ENCODE data around the gene WNT8B.
A peak's percentile ranks its signal among the peaks of the same experiment; 100 is the strongest.

Gene WNT8B, protein sequence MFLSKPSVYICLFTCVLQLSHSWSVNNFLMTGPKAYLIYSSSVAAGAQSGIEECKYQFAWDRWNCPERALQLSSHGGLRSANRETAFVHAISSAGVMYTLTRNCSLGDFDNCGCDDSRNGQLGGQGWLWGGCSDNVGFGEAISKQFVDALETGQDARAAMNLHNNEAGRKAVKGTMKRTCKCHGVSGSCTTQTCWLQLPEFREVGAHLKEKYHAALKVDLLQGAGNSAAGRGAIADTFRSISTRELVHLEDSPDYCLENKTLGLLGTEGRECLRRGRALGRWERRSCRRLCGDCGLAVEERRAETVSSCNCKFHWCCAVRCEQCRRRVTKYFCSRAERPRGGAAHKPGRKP

DNA sequence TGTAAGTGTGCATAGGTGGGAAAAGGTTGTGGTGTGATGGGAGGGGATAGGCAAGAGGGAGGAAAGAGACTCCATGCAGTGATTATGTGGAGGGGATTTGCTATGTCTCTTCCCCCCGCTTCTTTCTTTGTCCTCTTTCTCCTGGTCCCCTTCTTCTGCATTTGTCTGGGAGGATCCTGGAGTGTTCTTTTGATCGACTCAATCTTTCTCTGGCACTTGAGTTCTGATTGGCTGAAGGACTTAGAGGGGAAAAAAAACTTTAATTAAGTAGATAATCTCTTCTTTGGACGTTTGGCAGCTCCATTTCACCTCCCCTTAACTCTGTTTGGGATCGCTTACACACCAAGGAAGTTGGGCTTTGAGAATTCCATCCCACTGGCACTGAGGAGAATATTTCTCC is at the start of gene WNT8B:
TSS of gene WNT8B (plus strand) at position 301 of the 400 bp plus-strand sequence. CDS start 160 bp downstream, outside the sequence.
- DNase-seq = no peak

DNA sequence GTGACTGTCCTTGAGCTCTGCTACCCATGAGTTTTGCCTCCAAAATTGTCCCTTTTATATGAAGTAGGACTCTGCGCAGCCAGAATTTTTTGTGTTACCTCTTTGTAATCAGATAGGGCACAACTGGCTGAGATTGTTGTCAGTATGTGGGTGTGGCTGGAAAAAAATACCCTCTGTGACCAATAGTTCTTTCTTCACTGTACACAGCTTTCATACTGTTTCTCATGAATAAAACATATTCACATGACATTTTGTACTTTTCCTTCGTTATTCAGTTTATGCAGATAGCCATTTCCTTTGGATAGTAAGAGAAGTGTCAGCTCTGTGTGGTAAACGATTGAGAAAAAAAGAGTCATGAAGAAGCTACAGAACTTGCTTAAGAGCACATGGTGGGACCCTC is 49.6 kb upstream of the WNT8B start:
- no peak for DNase-seq

DNA sequence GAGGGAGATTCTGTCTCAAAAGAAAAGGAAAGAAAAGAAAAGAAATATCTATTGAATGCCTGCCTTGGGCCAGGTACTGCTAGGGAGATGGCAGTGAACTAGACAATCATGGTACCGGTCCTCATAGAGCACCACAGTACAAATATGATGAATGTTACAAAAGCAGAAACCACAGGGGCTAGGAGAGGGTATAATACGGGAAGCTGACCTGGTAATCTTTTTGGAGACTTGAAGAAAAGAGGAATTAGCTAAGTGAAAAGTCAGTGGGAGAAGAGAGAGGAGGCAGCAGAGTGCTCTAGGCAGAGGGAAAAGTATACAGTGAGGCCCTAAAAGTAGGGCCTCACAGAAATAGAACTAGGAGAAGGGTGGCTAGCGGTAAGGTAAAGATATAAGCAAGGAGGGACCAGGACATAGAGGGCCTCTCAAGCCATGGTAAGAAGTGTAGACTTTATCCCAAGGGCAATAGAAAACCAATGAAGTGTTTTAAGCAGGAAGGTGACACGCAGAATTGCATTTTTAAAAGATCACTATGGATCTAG is 42.8 kb upstream of the WNT8B start:
- no peak for DNase-seq

DNA sequence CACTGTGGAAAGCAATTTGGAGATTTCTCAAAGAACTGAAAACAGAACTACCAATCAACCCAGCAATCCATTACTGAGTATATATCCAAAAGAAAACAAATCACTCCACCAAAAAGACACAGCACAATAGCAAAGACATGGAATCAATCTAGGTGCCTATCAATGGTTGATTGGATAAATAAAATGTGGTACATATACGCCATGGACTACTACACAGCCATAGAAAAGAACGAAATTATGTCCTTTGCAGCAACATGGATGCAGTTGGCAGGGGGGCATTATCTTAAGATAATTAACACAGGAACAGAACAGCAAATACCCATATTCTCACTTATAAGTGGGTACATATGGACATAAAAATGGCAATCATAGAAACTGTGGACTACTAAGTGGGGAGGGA is 35.4 kb upstream of the WNT8B start:
- DNase-seq = no peak

DNA sequence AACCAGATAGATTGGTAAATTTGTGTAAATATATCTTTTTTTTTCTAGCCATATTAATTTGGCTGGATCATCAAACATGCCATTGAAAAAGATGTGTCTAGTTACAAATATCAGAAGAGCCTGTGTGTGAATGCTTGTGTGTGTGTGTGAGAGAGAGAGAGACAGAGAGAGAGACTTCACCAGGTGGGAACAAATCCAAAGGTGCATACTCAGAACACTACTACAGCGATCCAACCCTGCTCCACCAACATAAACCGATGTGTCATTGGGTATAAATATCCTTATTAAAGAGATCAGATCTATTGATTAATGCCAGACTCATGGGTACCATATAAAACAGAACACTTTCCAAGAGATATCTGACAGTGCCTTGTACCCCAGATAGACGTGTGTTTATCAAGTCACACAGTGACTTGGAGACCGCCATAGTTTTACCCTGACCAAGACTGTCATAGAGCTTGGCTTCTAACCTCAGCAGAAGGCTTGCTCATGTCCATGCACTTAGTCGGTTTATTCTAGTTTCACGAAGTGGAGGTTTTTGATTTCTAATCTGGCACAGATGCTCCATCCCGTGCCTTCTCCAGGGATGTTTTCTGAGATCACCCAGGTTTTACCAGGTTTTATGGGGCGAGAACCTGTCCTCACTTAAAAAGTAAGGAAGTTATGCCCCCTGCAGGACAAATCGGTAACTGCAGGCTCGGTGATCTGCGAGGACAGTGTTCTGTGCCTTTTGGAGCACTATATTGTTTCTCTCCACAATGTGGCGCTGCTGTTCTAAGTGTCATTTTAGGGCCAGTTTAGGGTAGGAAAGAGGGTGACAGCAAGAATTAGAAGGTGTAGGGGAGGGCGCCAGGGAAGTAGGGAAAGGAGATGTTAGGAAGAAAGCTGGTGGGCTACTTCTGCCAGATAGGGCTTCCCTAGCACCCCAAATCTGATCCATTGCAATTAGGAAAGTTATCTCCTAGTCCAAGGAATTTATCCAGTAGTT is 29.3 kb upstream of the WNT8B start:
- DNase-seq = peak; percentile 87

DNA sequence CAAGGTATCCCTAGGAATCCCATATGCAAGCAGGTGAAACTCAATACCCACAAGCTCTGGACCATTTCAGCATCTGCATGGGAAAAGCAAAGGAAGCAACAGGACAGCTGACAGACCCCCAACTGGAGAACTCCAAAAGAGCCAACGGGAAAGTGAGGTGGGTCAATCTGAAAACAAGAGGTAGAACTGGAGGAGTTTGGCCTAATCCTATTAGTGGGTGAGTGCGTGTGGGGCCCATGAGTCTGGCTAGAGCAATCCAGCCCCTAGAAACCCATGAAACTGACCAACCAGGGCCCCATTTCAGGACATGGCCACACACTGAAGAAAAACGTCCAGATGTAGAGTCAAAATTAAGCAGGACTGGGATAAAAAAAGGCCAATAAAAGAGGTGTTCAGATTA is 26.6 kb upstream of the WNT8B start:
- DNase-seq = no peak

DNA sequence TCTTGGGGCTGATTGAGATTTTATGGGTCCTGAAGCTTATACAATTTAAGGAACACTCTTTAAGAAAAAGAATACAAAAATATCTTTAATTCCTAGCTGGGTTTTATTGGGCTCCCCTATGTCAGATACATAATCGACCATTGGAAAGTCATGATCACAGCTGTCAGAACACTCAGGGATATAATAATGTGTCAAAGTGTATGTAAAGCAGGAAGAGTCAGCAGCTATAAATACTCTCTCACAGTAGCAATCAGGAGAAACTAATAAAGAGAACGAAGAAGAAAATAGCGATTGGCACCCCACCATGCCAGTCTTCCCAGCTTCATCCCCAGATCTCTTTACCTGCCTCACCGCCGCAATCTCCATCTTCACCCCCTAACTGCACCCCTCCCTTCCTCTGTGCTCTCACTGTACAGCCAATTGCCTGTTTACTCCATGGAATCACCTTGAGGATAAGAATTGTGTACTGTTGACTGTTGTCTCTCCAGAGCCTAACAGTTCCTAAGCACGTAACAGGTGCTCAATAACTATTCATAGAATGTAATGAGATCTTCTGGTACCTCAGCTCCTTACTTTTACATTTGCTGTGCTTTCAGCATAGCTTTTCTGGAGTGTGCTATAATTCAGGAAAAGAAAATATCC is 24.0 kb upstream of the WNT8B start:
- DNase-seq = no peak

DNA sequence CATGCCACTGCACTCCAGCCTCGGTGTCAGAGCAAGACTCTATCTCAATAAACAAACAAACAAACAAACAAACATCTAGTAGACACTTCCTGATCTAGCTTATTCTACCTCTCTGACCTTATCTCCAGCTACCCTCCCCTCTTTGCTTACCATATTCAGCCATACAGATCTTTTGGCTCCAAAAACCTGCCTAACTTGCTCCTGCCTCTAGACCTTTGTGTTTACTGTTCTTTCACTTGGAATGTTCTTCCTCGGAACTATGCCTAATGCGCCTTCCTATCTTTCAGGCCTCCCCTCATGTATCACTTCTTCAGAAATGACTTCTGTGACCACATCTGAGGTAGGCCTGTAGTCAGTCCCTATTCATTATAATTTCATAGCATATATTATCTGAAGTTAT is 20.3 kb upstream of the WNT8B start:
- no peak for DNase-seq

DNA sequence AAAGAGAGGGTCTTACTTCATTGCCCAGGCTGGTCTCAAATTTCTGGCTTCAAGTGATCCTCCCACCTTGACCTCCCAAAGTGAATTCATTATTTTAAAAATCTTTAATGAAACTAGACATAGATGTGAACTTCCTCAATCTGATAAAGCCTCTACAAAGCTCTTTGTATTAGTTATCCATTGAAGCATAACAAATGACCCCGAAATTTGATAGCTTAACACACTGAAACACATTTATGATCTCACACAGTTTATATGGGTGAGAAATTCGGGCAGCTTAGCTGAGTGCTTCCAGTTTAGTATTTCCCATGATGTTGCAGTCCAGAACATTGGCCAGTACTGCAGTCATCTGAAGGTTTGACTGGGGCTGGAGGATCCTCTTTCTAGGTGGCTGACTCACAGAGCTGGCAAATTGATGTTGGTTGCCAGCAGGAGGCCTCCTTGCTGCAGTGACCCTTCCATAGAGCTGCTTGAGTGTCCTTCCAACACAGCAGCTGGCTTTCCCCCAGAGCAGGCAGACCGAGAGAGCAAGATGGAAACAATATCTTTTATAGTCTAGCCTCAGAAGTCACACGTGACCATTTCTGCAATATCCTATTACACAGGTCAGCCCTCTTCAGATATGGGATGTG is 16.6 kb upstream of the WNT8B start:
- no peak for DNase-seq

DNA sequence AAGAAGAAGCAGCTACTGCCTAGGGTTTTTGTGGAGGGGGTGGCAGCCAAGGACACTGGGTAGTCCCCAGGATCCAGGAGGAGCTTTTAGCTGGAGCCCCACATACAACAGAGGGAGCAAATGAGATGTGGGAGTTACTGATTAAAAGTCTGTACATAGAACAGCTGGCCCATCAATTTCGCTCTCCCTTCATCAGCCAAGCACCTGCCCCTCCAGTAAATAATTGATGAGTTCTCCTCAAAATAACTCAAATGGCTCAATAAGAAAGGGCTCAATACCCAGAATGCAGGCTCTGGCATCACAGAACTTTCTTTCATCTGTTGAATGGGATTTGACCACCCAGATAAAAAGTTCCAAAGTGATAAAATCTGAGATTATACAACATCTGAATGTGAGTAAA is 15.1 kb upstream of the WNT8B start:
- DNase-seq = no peak

DNA sequence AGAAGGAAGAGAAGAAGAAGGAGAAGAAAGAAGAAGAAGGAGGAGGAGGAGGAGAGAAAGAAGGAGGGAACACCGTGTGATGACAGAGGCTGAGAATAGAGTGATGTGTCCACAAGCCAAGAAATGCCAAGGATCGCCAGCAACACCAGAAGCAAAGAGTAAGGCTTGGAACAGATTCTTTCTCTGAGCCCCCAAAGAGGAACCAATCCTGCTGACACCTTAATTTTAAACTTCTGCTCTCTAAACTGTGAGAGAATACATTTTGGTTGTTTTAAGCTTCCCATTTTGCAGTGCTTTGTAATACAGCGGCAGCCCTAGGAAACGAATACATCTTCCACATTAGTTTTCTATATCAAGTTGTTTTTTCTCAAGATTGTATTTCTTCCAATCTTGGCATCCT is 13.9 kb upstream of the WNT8B start:
- DNase-seq = no peak

DNA sequence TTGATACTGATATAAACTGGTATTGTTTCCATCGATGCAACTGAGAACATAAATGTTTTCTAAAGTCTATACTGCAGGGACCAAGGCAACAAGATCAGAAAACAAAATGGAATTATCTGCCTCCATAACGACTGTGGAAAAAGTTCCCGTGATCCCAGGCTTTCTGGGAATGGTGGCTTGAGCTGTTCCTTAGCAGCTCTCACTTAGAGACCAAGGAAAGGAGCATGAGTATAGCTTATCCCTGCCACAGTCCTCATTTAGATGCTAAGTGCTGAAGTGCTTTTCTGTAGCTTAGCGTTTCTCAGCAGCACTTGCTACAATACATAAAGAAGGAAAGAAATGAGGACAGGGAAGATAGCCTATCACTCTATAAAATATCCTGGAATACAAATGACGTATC is 5.5 kb downstream of the WNT8B start:
- DNase-seq = no peak

DNA sequence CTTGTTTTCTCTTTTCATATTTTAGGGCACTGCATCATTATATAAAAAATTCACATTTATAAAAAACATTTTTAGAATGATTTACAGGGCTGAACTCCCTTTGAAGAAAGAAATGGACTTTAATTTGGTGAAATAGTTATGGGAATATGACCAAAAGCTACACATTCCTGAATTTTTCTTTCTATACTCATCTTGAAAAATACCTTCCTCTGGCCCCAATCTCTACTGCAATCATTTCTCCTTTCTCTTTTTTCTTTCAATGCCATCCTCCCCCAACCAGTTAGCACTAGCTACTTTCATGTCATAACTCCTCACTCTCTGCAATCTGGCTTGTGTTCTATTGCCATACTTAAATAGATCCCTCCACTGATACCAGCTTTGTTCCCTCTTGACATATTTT is 6.2 kb downstream of the WNT8B start:
- DNase-seq = no peak

DNA sequence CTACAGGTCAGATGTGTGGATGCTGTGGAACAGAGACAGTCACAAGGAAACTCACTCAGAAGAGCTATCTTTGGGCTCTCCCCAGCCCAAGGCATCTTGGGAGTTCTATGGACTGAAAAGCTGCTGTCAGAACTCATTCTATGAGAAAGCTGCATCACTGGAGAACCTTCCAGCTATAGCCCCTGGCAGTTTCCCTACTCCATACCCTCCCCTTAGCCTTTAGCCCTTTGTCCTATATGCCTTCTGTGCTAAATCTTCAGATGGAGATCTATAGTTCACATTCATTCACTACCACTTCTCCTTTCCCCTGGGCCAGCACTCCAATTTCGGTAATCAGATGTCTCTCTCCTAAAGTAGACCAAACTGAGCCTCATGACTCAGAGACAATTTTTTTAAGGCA is 6.9 kb downstream of the WNT8B start:
- no peak for DNase-seq

DNA sequence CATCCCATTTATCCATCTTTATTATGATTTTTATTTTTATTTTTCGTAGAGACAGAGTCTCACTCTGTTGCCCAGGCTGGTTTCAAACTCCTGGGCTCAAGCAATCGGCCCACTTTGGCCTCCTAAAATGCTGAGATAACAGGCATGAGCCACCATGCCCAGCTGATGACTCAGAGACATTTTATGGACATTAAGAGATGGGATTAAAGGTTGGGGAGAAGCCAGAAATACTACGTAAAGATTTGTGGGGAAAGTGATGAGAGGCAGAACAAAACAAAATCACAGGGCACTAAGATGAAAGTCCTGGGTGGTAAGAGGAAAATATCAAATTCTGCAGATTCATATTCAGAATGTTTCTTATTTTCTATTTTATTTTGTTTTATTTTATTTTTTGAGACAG is 7.6 kb downstream of the WNT8B start:
- no peak for DNase-seq

DNA sequence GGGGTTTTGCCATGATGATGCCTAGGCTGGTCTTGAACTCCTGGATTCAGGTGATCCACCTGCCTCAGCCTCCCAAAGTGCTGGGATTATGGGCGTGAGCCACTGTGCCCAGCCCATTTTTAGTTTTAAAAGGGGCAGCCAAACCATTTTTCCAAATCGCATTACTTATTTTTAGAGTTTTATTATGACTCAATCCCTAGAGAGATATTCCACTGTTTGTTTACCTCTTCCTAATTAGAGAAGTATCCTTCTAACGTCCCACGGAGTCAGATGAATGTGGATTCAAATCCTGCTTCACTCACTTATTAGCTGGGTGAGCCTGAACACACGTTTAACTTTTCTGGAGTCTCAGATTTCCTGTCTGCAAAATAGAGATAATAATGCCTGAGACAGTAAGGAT is 15.2 kb downstream of the WNT8B start:
- DNase-seq = no peak

DNA sequence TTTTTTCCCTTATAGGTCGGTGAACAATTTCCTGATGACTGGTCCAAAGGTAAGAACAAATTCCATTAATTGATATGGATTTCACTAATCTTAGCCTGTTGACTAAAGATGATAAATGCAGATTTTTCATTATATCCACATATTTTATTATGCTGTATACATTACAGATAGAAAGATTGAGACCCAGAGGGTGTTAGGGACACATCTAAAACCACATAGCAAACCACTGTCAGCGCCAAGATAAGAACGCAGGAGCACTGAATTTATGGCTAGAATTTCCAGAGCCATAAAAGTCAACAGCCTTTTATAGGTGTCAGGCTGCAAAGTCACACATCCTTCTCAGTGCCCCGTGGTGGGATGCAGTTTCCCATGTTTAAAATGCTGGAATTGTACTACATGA is 16.2 kb downstream of the WNT8B start:
- no peak for DNase-seq

DNA sequence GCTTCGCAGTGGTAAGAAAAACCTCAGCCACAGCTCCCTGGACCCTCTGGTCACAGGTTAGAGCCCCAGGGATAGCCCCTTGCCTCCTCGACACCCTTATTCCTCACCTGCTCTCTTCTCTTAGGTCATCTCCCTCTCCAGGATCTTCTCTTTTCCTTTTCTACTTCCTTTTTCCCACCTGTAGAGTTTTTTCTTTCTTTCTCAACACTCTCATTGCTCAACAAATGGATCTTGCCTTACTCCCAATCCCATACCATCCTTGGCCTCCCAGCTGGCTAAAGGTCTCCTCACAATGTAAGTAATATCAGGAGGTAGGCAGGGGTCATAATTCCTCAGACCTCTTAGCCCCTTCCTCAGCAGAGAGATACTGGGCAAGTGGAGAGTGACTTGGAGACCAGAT is 17.2 kb downstream of the WNT8B start:
- no peak for DNase-seq

DNA sequence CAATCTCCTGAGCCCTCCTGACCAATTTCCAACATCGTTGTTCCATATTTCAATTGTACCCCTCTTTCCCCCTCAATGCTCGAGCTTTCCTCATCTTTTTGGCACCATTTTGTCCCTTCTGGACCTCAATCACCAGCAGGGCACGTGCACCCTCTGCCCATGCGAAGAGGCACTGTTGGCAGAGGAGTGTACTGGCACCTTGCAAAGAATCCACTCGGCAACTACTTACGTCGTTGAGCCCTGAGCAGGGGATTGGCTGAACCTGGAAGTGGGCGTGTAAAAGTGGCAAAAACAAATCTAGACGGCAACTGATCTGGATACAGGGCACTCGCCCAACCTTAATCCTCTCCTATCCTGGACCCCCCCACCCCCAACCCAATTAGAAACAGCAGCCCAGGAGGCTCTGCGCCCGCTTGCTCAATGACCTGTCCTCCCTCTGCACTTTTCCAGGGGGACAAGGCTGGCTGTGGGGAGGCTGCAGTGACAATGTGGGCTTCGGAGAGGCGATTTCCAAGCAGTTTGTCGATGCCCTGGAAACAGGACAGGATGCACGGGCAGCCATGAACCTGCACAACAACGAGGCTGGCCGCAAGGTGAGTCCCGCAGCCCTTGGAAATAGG is 18.8 kb downstream of the WNT8B start:
- peak; percentile 72 for DNase-seq

DNA sequence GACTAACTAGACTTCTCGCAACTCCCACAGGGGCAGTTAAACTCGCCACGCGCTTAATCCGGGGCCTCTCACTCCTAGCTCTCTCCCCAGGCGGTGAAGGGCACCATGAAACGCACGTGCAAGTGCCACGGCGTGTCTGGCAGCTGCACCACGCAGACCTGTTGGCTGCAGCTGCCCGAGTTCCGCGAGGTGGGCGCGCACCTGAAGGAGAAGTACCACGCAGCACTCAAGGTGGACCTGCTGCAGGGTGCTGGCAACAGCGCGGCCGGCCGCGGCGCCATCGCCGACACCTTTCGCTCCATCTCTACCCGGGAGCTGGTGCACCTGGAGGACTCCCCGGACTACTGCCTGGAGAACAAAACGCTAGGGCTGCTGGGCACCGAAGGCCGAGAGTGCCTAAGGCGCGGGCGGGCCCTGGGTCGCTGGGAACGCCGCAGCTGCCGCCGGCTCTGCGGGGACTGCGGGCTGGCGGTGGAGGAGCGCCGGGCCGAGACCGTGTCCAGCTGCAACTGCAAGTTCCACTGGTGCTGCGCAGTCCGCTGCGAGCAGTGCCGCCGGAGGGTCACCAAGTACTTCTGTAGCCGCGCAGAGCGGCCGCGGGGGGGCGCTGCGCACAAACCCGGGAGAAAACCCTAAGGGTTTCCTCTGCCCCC is 19.5 kb downstream of the WNT8B start:
- DNase-seq = peak; percentile 46

DNA sequence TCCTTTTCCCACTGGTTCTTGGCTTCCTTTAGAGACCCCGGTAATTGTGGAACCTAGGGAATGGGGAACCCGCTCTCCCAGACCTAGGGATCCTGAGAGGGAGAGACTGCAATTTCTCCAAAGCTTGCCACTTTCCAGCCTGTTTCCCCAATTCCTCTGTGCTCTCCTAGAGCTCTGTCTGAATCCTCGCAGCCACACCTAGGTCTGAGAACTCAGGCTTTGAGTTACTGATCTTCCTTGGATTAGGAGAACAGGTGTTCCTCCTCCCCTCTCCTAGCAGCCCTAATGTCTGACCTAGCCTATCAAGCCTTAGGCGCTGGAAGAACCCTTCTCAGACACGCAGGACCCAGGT is 20.0 kb downstream of the WNT8B start:
- DNase-seq = no peak
